HS-27A (cell line): Measurements from ENCODE around the gene BAIAP3.
"Not testable (repeated sequence)": the region's sequence is repeated elsewhere in the genome, so short reads cannot be mapped to it uniquely, and the experiment has no call there.

ENCODE experiments used
- DNase-seq: peaks from one replicate; pipeline ENCODE4 v3.0.0-alpha.2; 2012; ENCODE audit warnings: low read depth, missing footprints

Gene BAIAP3

DNA sequence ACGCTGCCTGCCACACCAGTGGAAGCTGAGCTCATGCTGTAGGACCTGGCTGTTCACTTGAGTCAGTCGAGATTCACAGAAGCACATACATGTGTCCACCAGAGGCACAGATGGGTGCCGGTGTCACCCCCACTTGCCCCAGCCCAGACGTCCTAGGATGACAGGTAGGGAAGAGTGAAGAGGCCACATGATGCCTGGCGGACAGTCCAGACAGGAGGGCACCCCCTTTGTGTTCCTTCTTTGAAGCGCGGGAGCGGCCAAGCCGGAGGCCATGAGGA lies 15.2 kb upstream of the BAIAP3 start:
- no peak for DNase-seq

DNA sequence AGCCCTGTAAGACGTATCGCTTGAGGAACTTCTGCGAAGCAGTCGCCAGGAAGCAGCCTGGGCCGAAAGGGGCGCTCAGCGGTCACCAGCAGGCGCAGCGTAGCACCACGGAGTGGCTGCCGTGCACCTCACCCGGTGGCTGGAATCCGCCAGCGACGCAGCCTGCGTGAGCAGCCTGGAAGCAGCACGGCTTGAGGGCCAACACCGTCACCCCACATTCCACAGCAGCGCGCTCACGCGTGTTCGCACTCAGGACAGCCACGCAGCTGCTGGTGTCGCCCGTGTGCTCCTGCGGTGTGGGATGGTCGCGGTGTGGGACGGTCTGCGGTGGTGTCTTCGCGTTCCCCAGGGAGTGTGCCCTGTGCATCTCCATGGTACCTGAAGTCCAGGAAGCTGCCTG lies 14.4 kb upstream of the BAIAP3 start:
- DNase-seq: no peak

- no peak for DNase-seq
Measured at GRCh38 chr16:1320097-1320496, 13.3 kb upstream of the BAIAP3 start.

DNA sequence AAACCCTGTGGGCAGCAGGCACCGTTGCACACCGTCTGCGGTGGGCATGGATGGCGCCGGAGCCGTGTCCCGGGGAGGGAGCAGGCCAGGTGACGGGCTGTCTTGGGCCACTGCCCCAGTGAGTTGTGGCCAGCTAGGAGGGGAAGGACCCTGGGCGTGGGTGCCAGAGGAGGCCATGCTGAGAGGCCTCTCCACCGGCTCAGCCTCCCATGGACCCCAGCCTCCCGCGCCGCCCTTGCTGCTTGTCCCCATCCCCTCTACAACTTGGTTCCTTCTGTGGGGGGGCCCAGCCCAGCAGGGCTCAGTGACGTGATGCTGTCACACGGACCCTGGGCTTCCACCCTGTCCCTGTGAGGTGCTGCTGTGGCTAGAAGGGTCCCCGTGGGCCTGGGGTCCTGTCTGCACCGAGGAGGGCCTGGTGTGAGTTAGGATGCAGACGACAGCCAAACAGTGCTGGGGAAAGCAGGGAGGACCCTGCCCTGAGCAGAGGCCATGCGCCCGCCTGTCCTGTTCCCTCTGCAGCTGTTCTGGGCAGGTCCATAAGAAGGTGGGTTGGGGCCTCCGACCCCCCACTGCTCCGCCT lies 12.7 kb upstream of the BAIAP3 start:
- no peak for DNase-seq

DNA sequence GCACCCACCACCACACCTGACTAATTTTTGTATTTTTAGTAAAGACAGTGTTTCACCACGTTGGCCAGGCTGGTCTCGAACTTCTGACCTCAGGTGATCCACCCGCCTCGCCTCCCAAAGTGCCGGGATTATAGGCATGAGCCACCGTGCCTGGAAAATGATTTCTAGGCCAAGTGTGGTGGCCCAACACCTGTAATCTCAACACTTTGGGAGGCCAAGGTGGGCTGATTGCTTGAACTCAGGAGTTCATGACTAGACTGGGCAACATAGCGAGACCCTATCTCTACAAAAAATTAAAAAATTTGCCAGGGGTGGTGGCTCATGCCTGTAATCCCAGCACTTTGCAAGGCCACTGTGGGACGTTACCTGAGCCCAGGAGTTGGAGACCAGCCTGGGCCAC lies 11.0 kb upstream of the BAIAP3 start:
- DNase-seq: no peak

- no peak for DNase-seq
Measured at GRCh38 chr16:1323296-1324239, 9.9 kb upstream of the BAIAP3 start.

GRCh38 chr16:1324286-1324826 lies 9.1 kb upstream of the BAIAP3 start:
- no peak for DNase-seq

DNA sequence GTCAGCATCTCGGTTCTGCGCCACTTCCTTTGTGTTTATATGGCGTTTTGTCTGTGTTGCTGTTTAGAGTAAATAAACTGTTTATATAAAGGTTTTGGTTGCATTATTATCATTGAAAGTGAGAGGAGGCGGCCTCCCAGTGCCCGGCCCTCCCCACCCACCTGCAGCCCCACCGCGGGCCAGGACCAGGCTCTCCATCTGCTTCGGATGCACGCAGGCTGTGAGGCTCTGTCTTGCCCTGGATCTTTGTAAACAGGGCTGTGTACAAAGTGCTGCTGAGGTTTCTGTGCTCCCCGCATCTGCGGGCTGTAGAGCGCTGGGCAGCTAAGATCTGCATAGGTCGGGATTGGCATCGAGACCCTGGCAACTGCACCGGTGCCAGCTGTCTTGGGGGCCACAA lies 8.2 kb upstream of the BAIAP3 start:
- no peak for DNase-seq

- DNase-seq: no peak
Measured at GRCh38 chr16:1325673-1326371, 7.6 kb upstream of the BAIAP3 start.

GRCh38 chr16:1326391-1326790 lies 7.1 kb upstream of the BAIAP3 start:
- DNase-seq: no peak

- no peak for DNase-seq
Measured at GRCh38 chr16:1326946-1327618, 6.4 kb upstream of the BAIAP3 start.

DNA sequence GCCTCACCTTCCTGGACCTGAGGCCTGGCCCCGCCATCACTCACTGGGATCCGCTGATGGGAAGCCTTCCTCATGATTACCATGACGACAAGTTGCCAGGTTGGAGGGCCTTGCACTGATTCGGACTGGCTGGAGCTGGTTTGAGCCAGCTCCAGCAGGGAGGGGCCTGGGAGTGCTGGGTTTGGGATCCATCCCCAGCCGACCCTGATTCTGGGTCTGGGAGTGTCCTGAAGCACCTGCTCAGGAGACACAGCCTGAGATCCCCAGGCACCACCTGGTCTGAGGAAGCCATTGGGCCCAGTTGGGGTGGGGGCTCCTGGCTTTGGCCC lies 5.9 kb upstream of the BAIAP3 start:
- no peak for DNase-seq

DNA sequence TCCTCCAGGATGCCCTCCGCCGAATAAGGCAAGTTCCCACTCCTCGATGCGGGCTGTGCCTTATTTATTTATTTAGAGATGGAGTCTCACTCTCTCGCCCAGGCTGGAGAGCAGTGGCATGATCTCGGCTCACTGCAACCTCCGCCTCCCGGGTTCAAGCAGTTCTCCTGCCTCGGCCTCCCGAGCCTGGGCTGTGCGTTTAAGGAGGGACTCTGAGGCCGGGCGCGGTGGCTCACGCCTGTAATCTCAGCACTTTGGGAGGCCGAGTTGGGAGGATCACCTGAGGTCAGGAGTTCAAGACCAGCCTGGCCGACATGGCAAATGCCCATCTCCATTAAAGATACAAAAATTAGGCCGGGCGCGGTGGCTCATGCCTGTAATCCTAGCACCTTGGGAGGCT lies 5.3 kb upstream of the BAIAP3 start:
- DNase-seq: not testable (repeated sequence)

DNA sequence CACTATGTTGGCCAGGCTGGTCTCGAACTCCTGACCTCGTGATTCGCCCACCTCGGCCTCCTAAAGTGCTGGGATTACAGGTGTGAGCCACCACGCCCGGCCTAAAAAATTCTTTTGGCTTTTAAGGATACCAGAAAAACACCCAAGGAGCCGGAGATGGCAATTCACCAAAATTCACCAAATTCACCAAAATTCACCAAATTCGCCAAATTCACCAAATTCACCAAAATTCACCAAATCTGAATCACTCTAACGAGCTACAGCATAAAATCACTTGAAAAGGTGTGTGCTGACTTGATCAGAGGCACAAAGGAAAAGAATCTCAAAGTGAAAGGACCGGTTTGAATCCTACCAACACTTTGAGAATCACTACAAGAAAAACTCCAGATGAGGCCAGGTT lies 4.5 kb upstream of the BAIAP3 start:
- DNase-seq: not testable (repeated sequence)

- no peak for DNase-seq
Measured at GRCh38 chr16:1330260-1330914, 3.1 kb upstream of the BAIAP3 start.

GRCh38 chr16:1330931-1331711 lies 2.3 kb upstream of the BAIAP3 start:
- DNase-seq: no peak

DNA sequence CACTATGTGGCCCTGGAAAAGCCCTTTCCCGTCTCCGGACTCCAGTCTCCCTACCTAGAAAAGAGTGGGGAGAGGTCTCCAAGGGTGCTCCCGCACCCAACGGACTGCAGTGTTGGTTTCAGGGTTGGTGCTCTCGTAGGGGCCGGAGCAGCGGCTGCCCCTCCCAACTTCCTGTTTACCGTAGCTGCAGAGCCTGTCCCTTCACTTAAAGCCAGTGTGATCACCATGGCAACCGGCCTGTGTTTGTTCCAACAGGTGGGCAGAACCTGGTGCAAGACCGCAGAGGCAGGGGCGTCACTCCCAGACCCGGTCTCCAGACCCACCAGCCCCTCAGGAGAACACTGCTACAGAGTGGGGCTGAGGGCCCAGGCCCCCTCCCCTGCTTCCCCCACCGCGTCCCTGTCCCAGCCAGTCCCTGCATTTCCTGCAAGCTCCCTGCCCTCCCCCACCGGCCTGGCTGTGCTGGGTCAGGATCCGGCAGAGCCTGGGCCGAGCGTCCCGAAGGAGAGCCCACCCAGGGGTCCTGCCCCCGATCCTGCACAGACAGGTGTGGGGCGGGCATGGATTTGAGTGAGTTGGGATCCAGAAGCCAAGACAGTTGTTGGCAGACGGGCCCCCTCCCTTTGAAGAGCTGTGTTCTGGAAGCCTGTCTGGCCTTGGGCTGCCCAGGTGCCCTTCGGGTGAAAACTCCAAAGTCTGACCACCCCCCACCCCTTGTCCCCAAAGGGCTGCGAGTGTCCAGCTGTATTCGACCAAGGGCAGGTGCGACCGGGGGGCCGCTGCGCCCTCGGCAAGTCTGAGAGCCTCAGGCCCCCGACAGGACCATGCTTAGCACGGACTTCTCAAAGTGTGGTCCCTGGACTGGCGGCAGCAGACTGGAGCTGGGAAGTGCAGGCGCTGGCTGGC lies 1.5 kb upstream of the BAIAP3 start:
- DNase-seq: no peak

- DNase-seq: no peak
Measured at GRCh38 chr16:1332618-1333148, 762 bp upstream of the BAIAP3 start.

DNA sequence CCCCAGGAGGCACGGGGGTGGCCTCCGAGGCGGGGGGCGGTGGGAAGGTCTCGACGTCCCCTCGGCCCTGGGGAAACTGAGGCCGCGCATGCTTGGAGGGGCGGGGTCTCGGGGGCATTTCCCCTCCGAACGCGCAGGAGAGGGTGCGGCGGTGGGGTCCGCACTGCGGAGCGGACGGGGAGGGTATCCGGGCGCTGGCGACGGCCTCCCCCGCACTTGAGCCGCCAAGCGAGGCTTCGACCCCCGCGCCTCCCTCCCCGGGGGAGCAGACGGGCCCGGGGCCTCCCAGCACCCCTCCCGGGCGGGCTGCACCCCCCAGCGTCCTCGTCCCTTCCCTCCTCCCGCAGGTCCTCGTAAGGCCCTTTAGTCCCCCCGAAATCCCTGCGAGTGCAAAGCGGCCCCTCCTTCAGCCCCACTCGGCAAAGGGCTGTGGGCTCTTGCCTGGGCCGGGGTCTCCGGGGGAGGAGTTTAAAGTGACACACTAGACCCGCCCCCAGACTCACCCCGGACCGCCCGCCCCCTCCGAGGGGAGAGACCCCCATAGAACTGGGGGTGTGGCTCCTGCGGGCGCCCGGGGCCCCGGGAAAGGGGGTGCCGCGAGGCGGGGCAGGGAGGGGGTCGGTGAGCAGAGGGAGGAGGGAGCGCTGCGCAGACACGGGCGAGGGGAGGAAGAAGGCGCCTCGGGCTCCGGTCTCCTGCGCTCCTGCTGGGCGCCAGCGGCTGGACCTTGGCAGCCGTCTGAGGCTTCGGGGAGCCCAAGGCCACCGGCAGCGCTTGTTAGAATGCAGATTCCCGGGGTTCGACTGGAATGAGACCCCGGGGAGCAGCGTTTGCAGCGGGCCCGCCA lies 632 bp downstream of the BAIAP3 start:
- no peak for DNase-seq
